T47D (cell line): ENCODE results near the gene USP48.
"Not testable (repeated sequence)": the region's sequence is repeated elsewhere in the genome, so short reads cannot be mapped to it uniquely, and the experiment has no call there.

ENCODE experiments used
- DNase-seq, 2 experiments: peaks; one replicate each; pipeline versions ENCODE4 v3.0.0 to v3.0.0-alpha.2; 2011 to 2012; ENCODE audit warnings: low read depth in 1 of 2, low spot score in 1 of 2
- JUND ChIP-seq: IDR thresholded peaks from 2 replicates; pipeline ENCODE4 v1.6.1; 2012; ENCODE audit warnings: low read depth
- in situ Hi-C: cut with HindIII; loops from 2 replicates; pipeline ENCODE4 v1.10.0; 2016; ENCODE audit warnings: low sequenced_read_pairs, low pct_unique_long_range_greater_than_20kb

USP48 gene

DNA sequence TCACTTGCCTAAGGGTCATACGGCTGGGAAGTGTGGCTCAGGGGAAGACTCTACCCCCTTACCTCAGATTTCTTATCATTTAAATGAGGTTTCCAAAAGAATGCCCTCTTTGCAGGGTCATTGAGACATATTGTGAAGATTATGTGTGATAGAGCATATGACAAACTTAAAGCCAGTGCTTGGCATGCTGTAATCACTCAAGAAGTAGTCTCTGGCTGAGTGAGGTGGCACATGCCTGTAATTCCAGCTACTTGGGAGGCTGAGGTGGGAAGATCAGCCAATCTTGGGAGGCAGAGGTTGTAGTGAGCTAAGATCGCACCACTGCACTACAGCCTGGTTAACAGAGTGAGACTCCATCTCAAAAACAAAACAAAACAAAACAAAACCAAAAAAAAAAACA is 21.6 kb upstream of the USP48 start:
- no peak for TF ChIP-seq JUND
- in situ Hi-C loops, result no loop called here
- DNase-seq, result no peak

DNA sequence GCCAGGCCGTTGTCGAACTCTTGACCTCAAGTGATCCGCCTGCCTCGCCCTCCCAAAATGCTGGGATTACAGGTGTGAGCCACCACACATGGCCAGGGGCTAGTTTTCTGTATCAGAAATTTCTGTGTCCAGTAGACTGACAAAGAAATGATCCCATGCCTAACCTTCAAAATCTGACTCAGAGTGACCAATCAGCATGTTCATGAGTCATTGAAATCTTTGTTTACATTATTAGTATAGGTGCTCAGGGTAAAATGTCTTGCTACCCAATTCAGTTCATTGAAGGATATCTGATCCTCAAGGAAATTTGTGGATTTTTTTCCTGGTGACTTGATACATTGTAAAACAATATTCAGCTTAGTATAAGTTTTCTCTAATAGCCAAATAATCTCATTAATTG is 18.2 kb upstream of the USP48 start:
- TF ChIP-seq JUND, result no peak
- in situ Hi-C loops, result no loop called here

DNA sequence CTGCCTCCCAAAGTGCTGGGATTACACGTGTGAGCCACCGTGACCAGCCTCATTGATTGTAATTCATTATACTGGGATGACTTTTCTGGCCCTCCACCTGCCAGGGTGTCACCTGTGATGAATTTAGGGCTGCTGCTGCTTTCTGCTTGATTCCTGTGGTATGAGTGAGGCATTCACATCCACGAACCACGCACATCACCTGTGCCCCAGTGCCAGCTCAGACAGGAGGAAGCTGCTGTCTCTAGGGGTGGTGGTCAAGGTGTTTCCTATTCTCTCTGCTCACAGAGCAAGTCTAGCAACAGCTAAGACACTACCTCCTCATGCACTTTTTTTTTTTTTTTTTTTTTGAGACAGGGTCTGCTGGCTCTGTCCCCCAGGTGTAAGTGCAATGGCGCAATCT is 16.8 kb upstream of the USP48 start:
- no peak for DNase-seq
- in situ Hi-C loops, result no loop called here
- TF ChIP-seq JUND, result no peak

More for the DNA sequence above, 18.2 kb upstream of the USP48 start:
- no peak for DNase-seq

DNA sequence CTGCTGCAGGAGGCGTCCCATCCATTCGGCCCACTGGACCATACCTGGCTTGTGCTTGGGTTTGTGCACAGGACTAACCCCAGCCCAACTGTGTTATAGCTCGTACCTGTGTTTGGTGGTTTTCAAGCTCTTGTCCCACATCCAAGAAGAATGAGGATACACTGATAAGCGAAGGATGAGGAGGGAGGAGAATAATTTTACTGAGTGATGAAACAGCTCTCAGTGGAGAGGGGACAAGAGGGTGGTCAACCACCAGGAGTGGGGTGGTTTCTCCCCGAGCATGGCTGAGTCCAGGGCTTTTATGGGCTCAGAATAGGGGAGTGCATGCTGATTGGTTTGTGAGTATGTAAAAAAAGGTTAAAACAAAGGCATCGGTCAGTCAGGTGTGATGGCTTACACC is 12.1 kb upstream of the USP48 start:
- in situ Hi-C loops, result no loop called here
- no peak for DNase-seq
- TF ChIP-seq JUND, result no peak

DNA sequence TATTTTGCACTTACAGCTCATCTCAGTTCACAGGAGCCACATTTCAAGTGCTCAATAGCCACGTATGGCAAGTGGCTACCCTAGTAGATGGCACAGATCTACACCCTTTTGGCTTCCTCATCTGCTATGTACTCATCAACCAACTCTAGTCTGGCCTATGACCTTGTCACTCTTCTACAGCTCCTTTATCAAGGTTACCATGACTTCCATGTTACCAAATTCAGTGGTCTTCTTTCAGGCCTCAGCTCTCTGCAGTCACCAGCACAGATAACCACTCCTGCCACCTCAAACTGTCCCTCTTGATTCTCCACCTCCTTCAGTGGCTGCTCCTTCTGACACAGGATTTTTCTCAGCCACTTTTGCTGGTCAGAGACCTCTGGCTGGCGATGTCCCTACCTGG is 11.7 kb upstream of the USP48 start:
- no peak for DNase-seq
- in situ Hi-C loops, result no loop called here
- no peak for TF ChIP-seq JUND

DNA sequence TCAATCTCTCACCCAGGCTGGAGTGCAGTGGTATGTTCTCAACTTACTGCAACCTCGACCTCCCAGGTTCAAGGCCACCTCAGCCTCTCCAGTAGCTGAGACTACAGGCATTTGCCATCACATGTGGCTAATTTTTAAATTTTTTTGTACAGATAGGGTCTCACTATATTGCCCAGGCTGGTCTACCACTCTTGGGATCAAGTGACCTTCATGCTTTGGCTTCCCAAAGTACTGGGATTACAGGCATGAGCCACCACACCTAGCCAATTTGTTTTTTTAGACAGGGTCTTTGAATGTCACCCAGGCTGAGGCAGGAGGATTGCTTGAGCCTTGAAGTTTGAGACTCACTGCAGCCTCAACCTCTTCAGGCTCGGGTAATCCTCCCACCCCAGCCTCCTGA is 10.2 kb upstream of the USP48 start:
- no peak for TF ChIP-seq JUND
- in situ Hi-C loops, result no loop called here

DNA sequence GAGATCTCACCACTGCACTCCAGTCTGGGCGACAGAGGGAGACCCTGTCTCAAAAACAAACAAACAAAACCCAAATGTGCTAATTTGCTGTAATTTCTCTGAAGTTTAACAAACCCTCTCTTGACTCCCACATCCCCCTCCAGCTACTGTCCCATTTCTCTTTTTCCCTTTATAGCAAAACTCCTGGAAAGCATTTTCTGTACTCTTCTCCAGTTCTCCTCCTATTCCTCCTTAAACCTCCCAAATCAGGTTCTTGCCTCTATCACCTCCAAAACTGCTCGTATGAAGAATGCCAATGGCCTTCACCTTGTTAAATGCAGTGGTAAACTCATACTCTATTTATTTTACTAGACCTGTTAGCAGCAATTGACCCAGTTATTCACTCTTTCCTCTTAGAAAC is 3.7 kb upstream of the USP48 start:
- DNase-seq, result no peak
- no peak for TF ChIP-seq JUND
- in situ Hi-C loops, result no loop called here

More for the DNA sequence above, 10.2 kb upstream of the USP48 start:
- no peak for DNase-seq

DNA sequence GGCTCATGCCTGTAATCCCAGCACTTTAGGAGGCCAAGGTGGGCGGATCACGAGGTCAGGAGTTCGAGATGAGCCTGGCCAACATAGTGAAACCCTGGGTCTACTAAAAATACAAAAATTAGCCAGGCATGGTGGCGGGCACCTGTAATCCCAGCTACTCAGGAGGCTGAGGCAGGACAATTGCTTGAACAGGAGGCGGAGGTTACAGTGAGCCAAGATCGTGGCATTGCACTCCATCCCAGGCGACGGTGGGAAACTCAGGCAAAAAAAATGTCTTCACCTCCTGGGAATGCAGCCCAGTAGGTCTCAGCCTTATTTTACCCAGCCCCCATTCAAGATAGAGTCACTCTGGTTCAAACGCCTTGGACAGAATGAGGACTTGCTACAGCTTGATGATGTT is 2.8 kb upstream of the USP48 start:
- DNase-seq, in situ Hi-C loops: not testable (repeated sequence)

DNA sequence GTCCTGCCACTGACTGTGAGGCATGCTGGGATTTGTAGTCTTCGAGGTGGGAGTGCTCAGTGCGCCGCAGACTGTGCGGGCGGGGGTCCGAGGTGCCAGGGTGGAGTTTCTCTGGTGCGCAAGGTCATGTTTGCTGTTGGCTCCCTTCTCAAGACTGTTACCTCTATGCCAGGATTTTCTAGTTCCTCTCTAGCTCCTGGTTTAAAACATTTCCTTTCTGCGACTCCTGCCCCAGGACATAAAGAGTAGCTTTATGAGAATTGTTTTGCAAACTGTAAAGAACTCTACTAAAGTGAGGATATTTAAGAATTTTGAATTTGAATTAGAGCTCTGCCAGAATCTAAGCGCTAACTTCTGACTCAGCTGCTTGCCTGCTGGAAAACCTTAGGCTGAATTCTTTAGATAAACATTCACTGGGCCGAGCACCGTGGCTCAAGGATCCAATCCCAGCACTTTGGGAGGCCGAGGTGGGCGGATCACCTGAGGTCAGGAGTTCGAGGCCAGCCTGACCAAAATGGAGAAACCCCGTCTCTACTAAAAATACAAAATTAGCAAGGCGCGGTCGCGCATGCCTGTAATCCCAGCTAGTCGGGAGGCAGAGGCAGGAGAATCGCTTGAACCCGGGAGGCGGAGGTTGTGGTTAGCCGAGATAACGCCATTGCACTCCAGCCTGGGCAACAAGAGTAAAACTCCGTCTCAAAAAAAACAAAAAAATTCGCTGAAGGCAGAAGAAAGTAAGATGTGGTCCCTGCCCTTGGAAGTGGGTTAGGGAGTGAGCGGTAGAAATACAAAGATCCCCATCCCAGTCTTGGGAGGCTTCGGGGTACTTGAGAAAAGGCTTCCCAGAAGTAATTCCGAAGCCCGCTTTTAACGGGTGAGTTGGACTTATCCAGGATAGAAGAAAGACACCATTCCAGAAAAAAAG is 992 bp upstream of the USP48 start:
- DNase-seq, result peak in 1 of 2 experiments; percentile 97

DNA sequence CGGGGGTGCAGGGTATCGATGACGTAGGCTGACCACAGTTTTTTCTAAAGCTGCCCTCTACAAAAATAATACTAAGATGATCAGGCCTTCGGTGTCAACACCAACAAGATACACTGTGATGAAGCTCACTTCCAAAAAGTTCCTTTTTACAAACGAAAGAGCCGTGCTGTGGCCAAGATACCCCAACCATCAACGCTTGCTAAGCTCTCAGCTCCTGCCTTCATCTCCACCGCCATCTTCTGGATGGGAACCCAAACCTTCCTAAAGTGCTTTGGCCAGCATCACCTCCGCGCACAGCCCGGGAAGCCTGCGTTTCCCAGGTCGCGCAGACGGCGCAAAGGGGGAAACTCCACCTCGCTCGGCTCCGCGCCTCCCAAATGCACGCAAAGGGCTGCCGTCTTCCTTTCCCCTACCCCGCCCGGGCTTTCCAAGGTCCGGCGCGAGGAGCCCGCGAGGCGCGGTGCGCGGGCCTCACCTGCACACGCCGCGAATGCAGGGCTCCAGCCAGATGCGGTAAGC is 541 bp downstream of the USP48 start:
- in situ Hi-C loops, result no loop called here
- no peak for TF ChIP-seq JUND
- DNase-seq, result peak in 1 of 2 experiments; percentile 67

More for the DNA sequence above, 992 bp upstream of the USP48 start:
- in situ Hi-C loops, result no loop called here
- TF ChIP-seq JUND, result no peak

DNA sequence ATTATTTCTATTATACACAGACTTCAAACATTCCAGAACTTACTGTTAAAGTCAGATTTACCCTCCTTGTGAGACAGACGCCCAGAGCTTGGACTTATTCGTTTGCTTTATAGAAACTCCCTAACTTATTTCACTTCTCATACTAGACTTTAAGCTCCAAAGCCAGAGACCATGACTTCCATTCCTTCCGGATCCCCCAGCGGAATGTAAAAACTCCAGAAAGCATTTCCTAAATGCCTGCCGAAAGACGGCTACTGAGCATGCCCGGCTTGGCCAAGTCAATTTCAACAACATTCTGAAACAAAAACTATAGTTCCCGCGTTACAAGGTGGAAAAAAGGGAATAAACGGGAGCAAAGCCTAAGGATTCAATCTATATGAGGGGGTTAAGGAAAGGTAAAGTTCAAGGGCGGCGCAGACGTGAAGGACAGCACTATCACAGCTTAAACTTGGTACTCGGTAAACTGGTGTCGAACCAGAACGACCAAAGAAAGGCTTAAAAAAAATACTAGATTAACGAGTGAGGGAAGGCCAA is 1.1 kb downstream of the USP48 start:
- in situ Hi-C loops, result no loop called here
- TF ChIP-seq JUND, result no peak
- peak in 1 of 2 experiments; percentile 19 for DNase-seq

DNA sequence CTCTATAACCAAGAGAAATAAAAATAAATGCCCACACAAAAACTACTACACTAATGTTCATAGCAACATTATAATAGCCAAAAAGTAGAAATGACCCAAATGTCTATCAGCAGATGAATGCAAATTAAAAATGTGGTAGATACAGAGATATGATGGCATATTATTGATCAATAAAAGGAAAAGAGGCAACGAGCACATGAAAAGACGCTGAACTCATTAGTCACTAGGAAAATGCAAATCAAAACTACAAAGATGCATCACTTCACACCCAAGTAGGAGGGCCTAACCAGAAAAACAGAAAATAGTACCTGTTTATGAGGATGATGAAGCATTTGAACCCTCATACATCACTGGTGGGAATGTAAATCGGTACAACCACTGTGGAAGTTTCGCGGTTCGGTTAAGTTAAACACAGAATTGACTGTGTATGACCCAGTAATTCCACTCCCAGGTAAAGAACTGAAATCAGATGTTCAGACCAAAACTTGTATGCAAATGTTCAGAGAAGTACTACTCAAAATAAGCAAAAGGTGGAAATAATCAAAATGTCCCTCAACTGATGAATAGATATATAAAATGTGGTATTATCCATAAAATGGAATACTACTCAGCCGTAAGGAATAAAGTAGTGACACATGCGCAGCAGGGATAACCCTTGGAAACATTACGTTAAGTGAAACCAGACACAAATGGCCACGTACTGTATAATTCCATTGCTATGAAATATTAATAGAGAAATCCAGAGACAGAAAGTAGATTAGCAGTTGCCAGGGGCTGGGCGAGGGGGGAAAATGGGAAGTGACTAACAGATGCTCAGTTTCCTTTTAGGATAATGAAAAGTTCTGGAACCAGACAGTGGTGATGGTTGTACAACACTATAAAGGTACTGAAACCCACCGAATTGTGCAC is 3.1 kb downstream of the USP48 start:
- in situ Hi-C loops, result no loop called here
- no peak for TF ChIP-seq JUND
- DNase-seq, result no peak
